SK-N-DZ (cell line): ENCODE results near the gene HBE1.
"Not testable (repeated sequence)": the region's sequence is repeated elsewhere in the genome, so short reads cannot be mapped to it uniquely, and the experiment has no call there.

Experiments
- DNase-seq: peaks from one replicate; pipeline ENCODE4 v3.0.0-alpha.2; 2015; ENCODE audit warnings: low spot score

Gene HBE1

GRCh38 chr11:5285703-5286340 is 16.1 kb upstream of the HBE1 start:
- no peak for DNase-seq

GRCh38 chr11:5284637-5285036 is 14.9 kb upstream of the HBE1 start:
- DNase-seq = no peak

GRCh38 chr11:5283882-5284281 is 14.1 kb upstream of the HBE1 start:
- DNase-seq = no peak

- DNase-seq = no peak
These were observed 13.3 kb upstream of the HBE1 start for GRCh38 chr11:5283086-5283485.

- DNase-seq = no peak
These were observed 12.9 kb upstream of the HBE1 start for GRCh38 chr11:5282628-5283027.

GRCh38 chr11:5281596-5281995 is 11.9 kb upstream of the HBE1 start:
- no peak for DNase-seq

GRCh38 chr11:5280582-5281102 is 10.9 kb upstream of the HBE1 start:
- no peak for DNase-seq

- no peak for DNase-seq
These were observed 9.8 kb upstream of the HBE1 start for GRCh38 chr11:5279471-5280090.

GRCh38 chr11:5277807-5278382 is 8.2 kb upstream of the HBE1 start:
- no peak for DNase-seq

- DNase-seq = no peak
These were observed 7.0 kb upstream of the HBE1 start for GRCh38 chr11:5276697-5277096.

- no peak for DNase-seq
These were observed 5.8 kb upstream of the HBE1 start for GRCh38 chr11:5275369-5276110.

GRCh38 chr11:5274395-5274794 is 4.7 kb upstream of the HBE1 start:
- DNase-seq = no peak

GRCh38 chr11:5272395-5273017 is 2.8 kb upstream of the HBE1 start:
- DNase-seq = no peak

GRCh38 chr11:5267033-5267563 is 2.6 kb downstream of the HBE1 start:
- DNase-seq = no peak

- DNase-seq = no peak
These were observed 3.1 kb downstream of the HBE1 start for GRCh38 chr11:5266609-5267008.

- no peak for DNase-seq
These were observed 3.9 kb downstream of the HBE1 start for GRCh38 chr11:5265832-5266231.

- no peak for DNase-seq
These were observed 11.0 kb downstream of the HBE1 start for GRCh38 chr11:5258543-5259262.

- DNase-seq = no peak
These were observed 12.4 kb downstream of the HBE1 start for GRCh38 chr11:5257296-5257695.

- not testable (repeated sequence) for DNase-seq
These were observed 14.9 kb downstream of the HBE1 start, which contains the start of gene HBG2 for GRCh38 chr11:5254646-5255413. Gene HBG2, minus strand, starts transcription at chr11:5254781. Its CDS starts 53 bp downstream, at chr11:5254728.

- DNase-seq = not testable (repeated sequence)
These were observed 15.7 kb downstream of the HBE1 start for GRCh38 chr11:5254023-5254422.
